Neuron (in vitro differentiated cells): Measurements from ENCODE around the gene FEM1C.
"Not testable (repeated sequence)": the region's sequence is repeated elsewhere in the genome, so short reads cannot be mapped to it uniquely, and the experiment has no call there.

ENCODE experiments used
- H2AFZ ChIP-seq: one replicate; pipeline ENCODE4 v1.6.1; 2013; ENCODE audit warnings: low read depth, mild to moderate bottlenecking, inconsistent platforms, low read length, moderate library complexity
- H3K27me3 ChIP-seq: one replicate; pipeline ENCODE4 v1.6.1; 2013; ENCODE audit warnings: low read length; ENCODE audit not compliant: insufficient read depth
- H3K36me3 ChIP-seq: one replicate; pipeline ENCODE4 v1.6.1; 2013; ENCODE audit warnings: low read length; ENCODE audit not compliant: insufficient read depth
- H3K4me1 ChIP-seq: one replicate; pipeline ENCODE4 v1.6.1; 2013; ENCODE audit warnings: low read length; ENCODE audit not compliant: insufficient read depth
- H3K4me3 ChIP-seq: 2 replicates; pipeline ENCODE4 v1.5.1; 2013; ENCODE audit warnings: mild to moderate bottlenecking, low read length, moderate library complexity
- H3K9me3 ChIP-seq: one replicate; pipeline ENCODE4 v1.6.1; 2013; ENCODE audit warnings: low read length

FEM1C gene

DNA sequence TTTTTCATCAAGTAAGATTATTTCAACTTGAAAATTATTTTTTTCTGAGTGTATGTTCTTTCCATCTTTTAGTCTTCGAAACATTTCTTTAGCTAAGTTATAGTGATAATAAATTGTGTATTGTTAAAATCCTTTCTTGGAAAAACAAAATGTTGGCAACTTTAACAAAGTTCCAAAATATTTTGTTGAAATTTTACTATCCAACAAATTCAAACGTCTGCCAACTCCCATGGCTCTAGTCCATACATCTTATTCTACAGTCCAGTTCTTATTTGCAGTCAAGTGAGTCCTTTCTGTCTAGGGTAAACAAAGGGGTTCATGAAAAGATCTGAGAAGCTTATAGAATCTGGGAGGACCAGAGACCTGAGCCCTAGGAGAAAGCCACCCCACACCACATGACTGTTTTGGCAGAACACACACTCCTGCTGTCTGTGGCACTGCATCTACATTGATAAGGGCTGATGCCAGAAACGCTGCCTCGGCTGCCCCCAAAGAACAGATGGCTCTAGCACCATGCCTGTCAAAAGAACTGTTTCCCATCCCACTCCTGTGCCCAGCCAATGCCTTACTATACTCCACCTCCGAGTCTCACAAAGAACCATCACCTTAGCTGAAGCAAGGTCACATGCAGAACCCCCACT, 47.5 kb downstream of the FEM1C start:
- no peaks in the 10 kb centered on the region for H3K4me1 ChIP-seq
- H2AFZ ChIP-seq = no peak overlapping the region
- no peaks in the 10 kb centered on the region for H3K9me3 ChIP-seq
- no peak overlapping the region for H3K4me3 ChIP-seq
- H3K27me3 ChIP-seq = no peaks in the 10 kb centered on the region
- H3K36me3 ChIP-seq = no peaks in the 10 kb centered on the region

DNA sequence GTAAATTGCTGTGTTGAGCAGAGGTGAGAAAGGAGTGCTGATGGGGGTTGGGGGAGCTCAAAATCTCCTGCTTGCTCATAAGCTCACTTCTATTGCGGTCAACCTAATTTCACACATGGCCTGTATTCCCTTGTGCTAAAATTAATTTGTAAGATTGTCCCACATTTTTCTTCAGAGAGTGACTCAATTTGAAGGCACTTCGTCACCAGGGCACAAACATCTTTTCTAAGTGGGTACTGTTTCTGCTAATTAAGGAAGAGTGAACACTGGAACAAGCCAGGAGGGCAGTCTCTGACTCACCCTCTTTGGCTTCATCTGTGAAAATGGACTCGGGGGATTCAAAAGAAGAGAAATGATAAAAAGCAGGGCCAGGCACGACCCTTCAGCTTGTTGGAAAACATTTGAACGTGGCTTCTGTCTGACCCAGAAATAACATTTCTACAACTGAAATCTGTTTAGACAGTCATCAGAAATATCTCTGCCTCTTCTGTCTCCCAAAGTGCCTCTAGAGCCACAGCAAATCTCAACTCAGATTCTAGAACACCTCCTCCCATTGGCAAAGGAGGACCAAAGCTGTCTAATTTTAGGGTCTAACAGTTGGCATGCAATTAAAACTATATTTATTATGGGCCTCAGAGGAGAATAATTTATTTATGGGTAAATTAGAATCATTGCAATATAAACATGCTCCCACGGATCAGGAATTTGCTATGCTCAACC, 49.8 kb downstream of the FEM1C start:
- Histone ChIP-seq H3K4me1 (no peaks in the 10 kb centered on the region), H3K4me3 (no peak overlapping the region), H3K36me3 (no peaks in the 10 kb centered on the region), H2AFZ (no peak overlapping the region), H3K9me3 (no peaks in the 10 kb centered on the region), H3K27me3 (no peaks in the 10 kb centered on the region)

DNA sequence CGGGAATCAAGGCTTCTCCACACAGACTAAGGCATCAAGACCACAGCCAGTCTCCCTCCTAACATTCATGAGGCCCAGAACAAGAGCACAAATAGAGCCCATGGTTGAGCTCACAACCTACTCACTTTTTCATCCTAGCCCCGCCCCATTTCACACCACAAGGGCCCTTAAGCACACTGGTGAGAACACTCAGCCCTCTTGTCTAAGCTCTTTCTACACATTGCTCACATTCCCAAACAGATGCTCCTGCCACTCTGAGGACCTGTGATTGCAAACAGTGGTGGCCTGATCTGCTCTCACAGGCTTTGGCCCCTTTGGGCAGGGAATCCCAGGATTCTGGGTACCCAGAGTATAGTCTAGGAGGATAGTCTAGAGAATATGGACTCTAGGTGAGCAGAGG, 54.0 kb downstream of the FEM1C start:
- Histone ChIP-seq H3K36me3 (no peaks in the 10 kb centered on the region), H2AFZ (no peak overlapping the region), H3K9me3 (no peaks in the 10 kb centered on the region), H3K4me1 (no peaks in the 10 kb centered on the region), H3K4me3 (no peak overlapping the region), H3K27me3 (no peaks in the 10 kb centered on the region)

DNA sequence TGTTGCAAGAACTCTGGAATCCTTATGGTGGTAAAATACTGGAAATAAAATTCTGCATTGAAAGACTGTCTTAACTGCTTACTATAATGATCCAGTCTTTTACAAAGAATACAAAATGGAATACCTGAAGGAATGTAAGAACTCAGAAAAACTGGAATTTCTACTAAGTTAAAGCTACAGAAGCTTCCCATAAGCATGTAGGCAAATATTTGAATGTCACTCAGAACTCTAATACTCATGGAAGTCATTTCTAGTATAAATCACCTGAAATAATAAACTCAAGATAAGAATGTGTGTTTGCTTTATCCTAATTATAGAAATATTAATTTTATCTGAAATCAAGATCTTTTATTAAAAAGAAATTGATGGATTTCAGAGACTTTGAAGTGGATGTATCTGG, 54.8 kb downstream of the FEM1C start:
- Histone ChIP-seq H3K4me1 (no peaks in the 10 kb centered on the region), H2AFZ (no peak overlapping the region), H3K4me3 (no peak overlapping the region)

DNA sequence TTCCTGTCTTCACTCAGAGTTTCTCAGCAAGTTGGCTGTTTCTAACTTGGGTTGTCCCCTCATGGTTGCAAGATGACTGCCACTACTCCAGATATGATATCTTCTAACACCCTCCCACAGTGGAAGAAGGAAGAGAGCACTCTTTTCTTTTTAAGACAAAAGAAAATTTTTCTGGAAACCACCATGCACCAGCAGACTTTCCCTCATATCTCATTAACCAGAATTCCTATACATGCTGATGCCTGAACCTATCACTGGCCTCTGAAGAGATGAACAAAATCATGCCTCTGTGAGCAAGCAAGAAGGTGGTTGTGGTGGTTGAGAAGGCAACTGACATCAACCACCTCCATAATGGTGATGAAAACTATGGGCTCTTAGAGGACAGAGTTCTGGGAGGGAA, 56.8 kb downstream of the FEM1C start:
- H2AFZ ChIP-seq = no peak overlapping the region
- H3K4me1 ChIP-seq = no peaks in the 10 kb centered on the region
- no peaks in the 10 kb centered on the region for H3K27me3 ChIP-seq
- H3K9me3 ChIP-seq = no peaks in the 10 kb centered on the region
- H3K4me3 ChIP-seq = no peak overlapping the region
- no peaks in the 10 kb centered on the region for H3K36me3 ChIP-seq

More for the DNA sequence above, 54.8 kb downstream of the FEM1C start:
- H3K36me3 ChIP-seq = no peaks in the 10 kb centered on the region
- no peaks in the 10 kb centered on the region for H3K9me3 ChIP-seq
- H3K27me3 ChIP-seq = no peaks in the 10 kb centered on the region

DNA sequence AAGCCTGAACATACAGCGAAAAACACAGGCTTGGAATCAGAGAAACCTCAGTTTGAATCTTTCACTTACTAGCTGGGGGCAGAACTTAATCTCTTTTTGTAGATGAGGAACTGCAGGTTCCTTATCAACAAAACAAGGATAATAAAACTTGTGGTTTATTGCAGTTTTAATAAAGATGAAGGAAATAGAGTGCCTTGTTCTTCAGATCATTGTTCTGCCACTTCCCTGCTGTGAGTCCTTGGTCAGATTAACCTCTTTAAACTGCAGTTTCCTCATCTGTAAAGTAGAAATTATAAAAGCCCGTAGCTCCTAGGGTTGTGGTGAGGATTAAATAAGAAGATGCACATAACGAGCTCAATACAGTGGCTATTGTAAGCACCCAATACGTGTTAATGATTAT, 57.4 kb downstream of the FEM1C start:
- Histone ChIP-seq H3K4me3 (no peak overlapping the region), H3K9me3 (no peaks in the 10 kb centered on the region), H3K4me1 (no peaks in the 10 kb centered on the region), H2AFZ (no peak overlapping the region), H3K27me3 (no peaks in the 10 kb centered on the region), H3K36me3 (no peaks in the 10 kb centered on the region)

DNA sequence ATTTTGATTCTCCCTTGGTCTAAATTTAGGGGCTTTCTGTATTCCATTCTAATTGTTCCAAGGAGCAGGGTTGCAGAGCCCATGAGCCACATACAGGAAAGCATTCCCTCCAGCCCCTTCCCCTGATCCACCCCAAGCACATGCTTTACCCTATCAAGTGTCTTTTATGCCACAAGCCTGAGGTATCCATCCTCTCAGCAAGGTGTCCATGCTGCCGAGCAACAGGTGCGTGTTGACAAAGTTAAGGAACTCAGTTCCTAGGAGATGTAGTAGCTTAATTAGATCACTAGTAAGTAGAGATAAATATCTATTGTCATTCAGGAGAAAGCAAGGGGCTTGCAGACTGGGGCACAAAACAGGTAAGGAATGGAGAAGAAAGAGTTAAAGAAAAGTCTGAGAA, 57.8 kb downstream of the FEM1C start:
- Histone ChIP-seq H3K4me1 (no peaks in the 10 kb centered on the region), H2AFZ (no peak overlapping the region), H3K36me3 (no peaks in the 10 kb centered on the region), H3K27me3 (no peaks in the 10 kb centered on the region), H3K4me3 (no peak overlapping the region), H3K9me3 (no peaks in the 10 kb centered on the region)

DNA sequence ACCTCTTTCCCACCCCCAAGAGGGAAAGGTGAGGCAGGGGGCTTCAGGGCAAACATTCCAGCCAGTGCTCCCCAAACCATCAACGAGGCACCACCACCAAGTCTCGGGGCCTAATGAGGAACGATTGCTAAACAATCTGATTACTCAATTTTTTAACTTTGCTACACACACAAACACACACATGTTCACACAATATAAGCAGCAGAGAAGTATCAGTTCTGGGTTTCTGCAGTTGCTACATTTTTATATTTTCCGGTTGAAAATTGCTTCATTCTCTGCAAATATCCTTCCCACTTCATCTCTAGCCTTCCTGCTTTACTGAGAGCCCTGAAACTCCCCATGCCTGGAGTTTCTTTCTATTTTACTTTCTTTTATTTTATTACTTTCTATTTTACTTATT, 60.2 kb downstream of the FEM1C start:
- Histone ChIP-seq H3K4me1 (no peaks in the 10 kb centered on the region), H2AFZ (no peak overlapping the region), H3K36me3 (no peaks in the 10 kb centered on the region), H3K9me3 (no peaks in the 10 kb centered on the region), H3K4me3 (no peak overlapping the region), H3K27me3 (no peaks in the 10 kb centered on the region)

DNA sequence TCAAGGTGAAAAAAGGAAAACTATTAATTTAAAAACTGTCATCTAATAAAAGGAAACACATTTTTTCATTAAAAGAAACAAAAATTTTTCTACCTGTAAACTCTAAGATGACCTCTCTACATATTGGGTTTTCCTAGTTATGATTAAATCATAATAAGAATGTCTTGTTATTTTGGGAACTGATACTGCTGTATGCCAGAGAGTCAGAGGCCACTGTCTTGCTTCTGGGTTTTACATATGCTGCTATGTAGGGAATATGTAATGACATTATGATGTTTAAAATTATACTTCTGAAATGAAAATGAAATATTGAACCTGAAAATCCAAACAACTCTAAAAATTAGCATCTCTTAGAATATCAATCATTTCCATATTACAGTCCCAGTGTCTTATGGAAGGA, 63.7 kb downstream of the FEM1C start:
- Histone ChIP-seq H3K4me1 (no peaks in the 10 kb centered on the region), H3K9me3 (no peaks in the 10 kb centered on the region), H3K36me3 (no peaks in the 10 kb centered on the region), H2AFZ (no peak overlapping the region), H3K27me3 (no peaks in the 10 kb centered on the region), H3K4me3 (no peak overlapping the region)

DNA sequence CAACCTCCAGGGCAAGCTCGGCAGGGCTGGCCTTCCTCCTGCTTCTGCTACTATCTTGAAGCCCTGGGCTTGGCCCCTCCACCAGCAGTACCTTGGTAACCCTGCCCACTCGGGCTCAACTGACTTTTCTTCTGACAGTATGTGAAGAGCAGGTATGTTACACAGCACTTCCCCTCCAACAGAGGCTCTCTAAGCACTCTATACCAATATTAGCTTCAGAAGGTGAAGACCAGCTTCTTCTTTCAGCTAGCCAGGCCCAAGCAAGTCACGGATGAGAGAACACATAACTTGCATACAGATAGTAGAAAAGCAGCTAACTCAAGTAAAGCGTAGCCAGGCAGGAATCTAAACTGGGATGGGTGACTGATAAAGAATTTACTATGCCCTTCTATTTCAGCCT, 64.3 kb downstream of the FEM1C start:
- H3K4me1 ChIP-seq = no peaks in the 10 kb centered on the region
- H3K4me3 ChIP-seq = no peak overlapping the region
- no peaks in the 10 kb centered on the region for H3K9me3 ChIP-seq
- no peak overlapping the region for H2AFZ ChIP-seq
- H3K36me3 ChIP-seq = no peaks in the 10 kb centered on the region
- H3K27me3 ChIP-seq = no peaks in the 10 kb centered on the region

DNA sequence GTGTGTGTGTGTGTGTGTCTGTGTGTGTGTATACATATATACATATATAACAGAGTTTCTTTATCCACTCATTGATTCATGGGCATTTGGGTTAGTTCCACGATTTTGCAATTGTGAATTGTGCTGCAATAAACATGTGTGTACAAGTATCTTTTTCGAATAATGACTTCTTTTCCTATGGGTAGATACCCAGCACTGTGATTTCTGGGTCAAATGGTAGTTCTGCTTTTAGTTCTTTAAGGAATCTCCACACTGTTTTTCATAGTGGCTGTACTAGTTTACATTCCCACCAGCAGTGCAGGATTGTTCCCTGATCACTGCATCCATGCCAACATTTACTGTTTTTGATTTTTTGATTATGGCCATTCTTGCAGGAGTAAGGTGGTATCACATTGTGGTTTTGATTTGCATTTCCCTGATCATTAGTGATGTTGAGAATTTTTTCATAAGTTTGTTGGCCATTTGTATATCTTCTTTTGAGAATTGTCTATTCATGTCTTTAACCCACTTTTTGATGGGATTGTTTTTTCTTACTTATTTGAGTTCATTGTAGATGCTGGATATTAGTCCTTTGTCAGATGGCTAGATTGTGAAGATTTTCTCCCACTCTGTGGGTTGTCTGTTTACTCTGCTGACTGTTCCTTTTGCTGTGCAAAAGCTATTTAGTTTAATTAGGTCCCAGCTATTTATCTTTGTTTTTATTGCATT, 65.3 kb downstream of the FEM1C start:
- H2AFZ ChIP-seq, H3K9me3 ChIP-seq: not testable (repeated sequence)

DNA sequence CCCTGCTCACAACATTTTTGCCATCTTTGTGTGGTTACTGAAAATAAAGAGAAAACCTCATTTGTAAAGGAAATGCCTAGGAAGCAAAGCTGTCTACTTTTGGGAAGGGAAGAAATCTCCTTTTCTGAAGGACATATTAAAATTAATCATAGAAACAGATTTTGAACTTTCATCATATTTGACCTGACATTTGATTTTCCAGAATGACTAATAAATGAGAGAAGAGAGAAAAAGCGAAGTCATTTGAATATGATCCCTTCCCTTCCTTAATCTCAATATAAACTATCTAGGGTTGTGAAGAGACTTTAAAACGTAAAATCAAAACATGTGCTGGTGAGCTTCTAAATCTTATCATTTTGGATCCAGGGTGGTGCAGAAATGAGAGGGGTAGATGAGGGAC, 66.3 kb downstream of the FEM1C start:
- Histone ChIP-seq H2AFZ (no peak overlapping the region), H3K4me1 (no peaks in the 10 kb centered on the region), H3K9me3 (no peaks in the 10 kb centered on the region), H3K4me3 (no peak overlapping the region), H3K27me3 (no peaks in the 10 kb centered on the region), H3K36me3 (no peaks in the 10 kb centered on the region)

More for the DNA sequence above, 65.3 kb downstream of the FEM1C start:
- not testable (repeated sequence) for H3K27me3 ChIP-seq, H3K4me1 ChIP-seq, H3K4me3 ChIP-seq, H3K36me3 ChIP-seq

DNA sequence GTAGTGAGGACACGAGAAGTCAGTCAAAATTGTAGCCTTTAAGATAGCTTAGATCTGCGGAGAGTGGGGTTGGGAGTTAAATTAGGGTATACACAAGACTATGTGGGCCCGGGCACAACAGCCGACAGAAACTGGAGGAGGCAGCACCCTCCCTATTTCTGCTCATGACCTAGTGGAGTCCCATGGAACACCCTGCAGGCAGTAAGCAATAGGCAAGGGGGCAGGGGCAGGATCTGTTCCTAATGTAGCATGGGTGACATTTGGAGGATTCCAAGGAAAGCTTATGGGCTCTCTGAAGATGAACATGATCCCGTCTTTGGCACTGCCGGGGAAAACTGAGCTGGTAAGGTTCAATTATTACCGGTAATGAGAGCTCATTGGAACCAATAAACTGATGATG, 67.0 kb downstream of the FEM1C start:
- Histone ChIP-seq H3K9me3 (no peaks in the 10 kb centered on the region), H3K4me1 (peaks cover 2% of the 10 kb centered on the region), H3K36me3 (no peaks in the 10 kb centered on the region)

More for the DNA sequence above, 67.0 kb downstream of the FEM1C start:
- no peak overlapping the region for H3K4me3 ChIP-seq
- no peak overlapping the region for H2AFZ ChIP-seq
- H3K27me3 ChIP-seq = no peaks in the 10 kb centered on the region
